Thyroid gland (tissue), 4 donors: ENCODE data around the gene DNAJA3.

Experiments
- CTCF ChIP-seq, 6 experiments: fragments of 200-600 bp in 3 of 6; fragments of 450-650 bp in 3 of 6; sonication (generic) in 3 of 6; IDR thresholded peaks; one replicate each; pipeline ENCODE4 v1.5.1; 2016 to 2019; ENCODE audit warnings: antibody characterized with exemption in 6 of 6, mild to moderate bottlenecking in 2 of 6, inconsistent platforms in 1 of 6, moderate library complexity in 1 of 6
- POLR2A ChIP-seq, 2 donors: fragments of 450-650 bp; IDR thresholded peaks; one replicate each; pipeline ENCODE4 v1.6.1; 2017; ENCODE audit warnings: antibody characterized with exemption in 2 of 2, mild to moderate bottlenecking in 2 of 2, moderate library complexity in 1 of 2

DNA sequence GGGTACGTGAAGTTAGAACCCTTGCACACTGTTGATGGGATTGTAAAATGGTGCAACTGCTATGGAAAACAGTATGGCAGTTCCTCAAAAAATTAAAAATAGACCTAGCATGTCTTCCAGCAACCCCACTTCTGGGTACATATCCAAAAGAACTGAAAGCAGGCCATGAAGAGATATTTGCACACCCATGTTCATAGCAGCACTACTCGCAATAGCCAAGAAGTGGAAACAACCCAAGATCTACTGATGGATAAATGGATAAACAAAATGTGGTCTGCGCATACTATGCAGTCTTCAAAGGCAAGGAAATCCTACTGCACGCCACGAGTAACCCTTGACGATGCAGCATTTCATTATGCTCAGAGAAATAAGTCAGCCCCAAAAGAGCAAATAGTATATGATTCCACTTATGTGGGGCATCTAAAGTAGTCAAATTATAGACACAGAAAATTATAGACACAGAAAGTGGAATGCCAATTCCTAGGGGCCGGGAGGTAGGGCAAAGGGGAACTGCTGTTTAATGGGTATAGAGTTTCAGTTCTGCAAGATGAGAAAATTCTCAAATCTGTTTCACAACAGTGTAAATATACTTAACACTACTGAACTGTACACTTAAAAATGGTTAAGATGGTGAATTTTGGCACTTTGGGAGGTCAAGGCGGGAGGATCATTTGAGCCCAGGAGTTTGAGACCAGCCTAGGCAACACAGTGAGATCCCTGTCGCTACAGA lies 26.5 kb upstream of the DNAJA3 start:
- no peak for TF ChIP-seq CTCF (IDR thresholded peaks at IDR 0.05)
- no peak for TF ChIP-seq POLR2A (IDR thresholded peaks at IDR 0.05)
